ENCODE measurements around the gene MMP24.

DNA sequence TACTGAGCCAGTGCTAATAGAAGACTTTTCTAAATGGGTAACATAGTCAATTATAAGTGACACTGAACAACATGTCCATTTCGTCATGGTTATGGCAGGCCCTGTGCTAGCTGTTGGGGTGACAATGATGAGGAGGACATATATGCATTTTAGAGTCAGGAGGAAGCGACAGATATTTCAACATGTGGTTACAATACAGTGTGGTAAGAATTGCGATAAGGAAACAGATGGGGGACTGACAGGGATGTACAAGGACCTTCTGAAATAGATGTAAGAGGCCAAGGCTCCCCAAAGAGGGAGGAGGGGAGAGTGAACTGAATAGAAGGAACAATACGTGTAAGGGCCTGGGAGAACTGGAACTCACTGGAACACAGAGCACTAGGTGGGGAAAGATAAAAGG is 11.7 kb downstream of the MMP24 start:
- TF ChIP-seq, protein P1, sequence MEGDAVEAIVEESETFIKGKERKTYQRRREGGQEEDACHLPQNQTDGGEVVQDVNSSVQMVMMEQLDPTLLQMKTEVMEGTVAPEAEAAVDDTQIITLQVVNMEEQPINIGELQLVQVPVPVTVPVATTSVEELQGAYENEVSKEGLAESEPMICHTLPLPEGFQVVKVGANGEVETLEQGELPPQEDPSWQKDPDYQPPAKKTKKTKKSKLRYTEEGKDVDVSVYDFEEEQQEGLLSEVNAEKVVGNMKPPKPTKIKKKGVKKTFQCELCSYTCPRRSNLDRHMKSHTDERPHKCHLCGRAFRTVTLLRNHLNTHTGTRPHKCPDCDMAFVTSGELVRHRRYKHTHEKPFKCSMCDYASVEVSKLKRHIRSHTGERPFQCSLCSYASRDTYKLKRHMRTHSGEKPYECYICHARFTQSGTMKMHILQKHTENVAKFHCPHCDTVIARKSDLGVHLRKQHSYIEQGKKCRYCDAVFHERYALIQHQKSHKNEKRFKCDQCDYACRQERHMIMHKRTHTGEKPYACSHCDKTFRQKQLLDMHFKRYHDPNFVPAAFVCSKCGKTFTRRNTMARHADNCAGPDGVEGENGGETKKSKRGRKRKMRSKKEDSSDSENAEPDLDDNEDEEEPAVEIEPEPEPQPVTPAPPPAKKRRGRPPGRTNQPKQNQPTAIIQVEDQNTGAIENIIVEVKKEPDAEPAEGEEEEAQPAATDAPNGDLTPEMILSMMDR (IDR thresholded peaks at IDR 0.05) = no peak
- TF ChIP-seq POLR2A (IDR thresholded peaks at IDR 0.05) = no peak

Measured in prostate gland (tissue), 2 donors.